ENCODE data around the gene ZNF562. TPM values are rescaled to one million over a fixed set of nuclear protein-coding genes. Genes with fewer than 3 reads are reported as not detected.

The ZNF562 gene
- polyA plus RNA-seq, 2 of the 4 experiments (the other 2 are of a cell fraction): 8.5 to 16.1 TPM

DNA sequence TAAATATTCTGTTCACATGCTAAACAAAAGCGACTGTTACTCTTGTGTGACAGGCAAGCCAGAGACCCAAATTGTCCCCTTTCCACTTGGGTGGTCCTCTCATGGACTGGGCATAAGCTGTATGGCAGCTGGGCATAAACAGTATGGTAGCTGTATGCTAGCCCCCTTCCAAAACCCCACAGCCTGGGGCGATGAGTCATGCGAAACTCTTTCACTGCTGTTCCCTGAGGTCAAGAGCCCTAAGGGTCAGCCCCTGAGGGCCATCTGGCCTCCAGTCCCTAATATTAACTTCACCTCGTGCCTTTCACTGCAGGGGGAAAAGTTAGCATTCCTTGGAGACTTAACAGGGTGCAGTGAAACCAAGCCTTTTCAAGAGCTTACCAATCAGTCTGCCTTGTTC, 45.6 kb upstream of the ZNF562 start:
- WGBS (ENCODE audit: missing lambda C conversion rate): 21% methylated on average over 4 of the region's 4 CpGs
- Histone ChIP-seq H3K27ac (no peak overlapping the region), H3K4me3 (no peak overlapping the region), H3K9me3 (no peaks in the 10 kb centered on the region; the same call in 2 of the 3 replicates), H3K4me1 (no peaks in the 10 kb centered on the region), H3K4me2 (no peak overlapping the region)
- TF ChIP-seq EHF (CRISPR knock-in tag; IDR thresholded peaks at IDR 0.05) (no peak), FOXS1 (CRISPR knock-in tag; IDR thresholded peaks at IDR 0.05) (no peak)
- ChIA-PET CTCF (no interaction called here), POLR2A (no interaction called here)
- ATAC-seq (no peak), FAIRE-seq (no peak), DNase-seq (ENCODE audit: low read depth in 1 of 2, low spot score in 1 of 2) (no peak)

DNA sequence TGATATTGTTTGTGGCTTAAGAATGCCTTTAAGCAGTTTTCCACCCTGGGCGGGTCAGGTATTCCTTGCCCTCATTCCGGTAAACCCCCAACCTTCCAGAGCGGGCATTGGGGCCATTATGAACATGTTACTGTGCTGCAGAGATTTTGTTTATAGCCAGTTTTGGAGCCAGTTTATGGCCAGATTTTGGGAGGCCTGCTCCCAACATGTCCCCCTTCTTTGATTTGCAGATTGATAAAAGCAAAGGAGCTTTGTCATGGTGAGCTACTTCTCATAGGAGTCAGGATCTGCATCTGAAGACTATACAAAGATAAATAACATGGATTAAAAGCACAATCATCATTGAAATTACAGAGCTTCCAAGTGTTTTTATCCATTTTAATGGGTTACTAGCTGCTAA, 36.9 kb upstream of the ZNF562 start:
- no peak overlapping the region for H3K27ac ChIP-seq
- no peak for DNase-seq (ENCODE audit: low read depth in 1 of 2, low spot score in 1 of 2)
- 0% methylated on average over 3 of the region's 3 CpGs for WGBS (ENCODE audit: missing lambda C conversion rate)
- no peak overlapping the region for H3K4me2 ChIP-seq
- no peak overlapping the region for H3K4me3 ChIP-seq
- H3K4me1 ChIP-seq: no peaks in the 10 kb centered on the region
- ChIA-PET POLR2A (no interaction called here), CTCF (no interaction called here)
- TF ChIP-seq JUN (IDR thresholded peaks at IDR 0.05): no peak
- TF ChIP-seq KDM1A (IDR thresholded peaks at IDR 0.05; ENCODE audit: low read depth): no peak
- TF ChIP-seq RCOR1 (IDR thresholded peaks at IDR 0.05; ENCODE audit: low read depth, low read length): no peak
- TF ChIP-seq, protein P1, sequence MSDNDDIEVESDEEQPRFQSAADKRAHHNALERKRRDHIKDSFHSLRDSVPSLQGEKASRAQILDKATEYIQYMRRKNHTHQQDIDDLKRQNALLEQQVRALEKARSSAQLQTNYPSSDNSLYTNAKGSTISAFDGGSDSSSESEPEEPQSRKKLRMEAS (IDR thresholded peaks at IDR 0.05): no peak
- TF ChIP-seq, protein P2, sequence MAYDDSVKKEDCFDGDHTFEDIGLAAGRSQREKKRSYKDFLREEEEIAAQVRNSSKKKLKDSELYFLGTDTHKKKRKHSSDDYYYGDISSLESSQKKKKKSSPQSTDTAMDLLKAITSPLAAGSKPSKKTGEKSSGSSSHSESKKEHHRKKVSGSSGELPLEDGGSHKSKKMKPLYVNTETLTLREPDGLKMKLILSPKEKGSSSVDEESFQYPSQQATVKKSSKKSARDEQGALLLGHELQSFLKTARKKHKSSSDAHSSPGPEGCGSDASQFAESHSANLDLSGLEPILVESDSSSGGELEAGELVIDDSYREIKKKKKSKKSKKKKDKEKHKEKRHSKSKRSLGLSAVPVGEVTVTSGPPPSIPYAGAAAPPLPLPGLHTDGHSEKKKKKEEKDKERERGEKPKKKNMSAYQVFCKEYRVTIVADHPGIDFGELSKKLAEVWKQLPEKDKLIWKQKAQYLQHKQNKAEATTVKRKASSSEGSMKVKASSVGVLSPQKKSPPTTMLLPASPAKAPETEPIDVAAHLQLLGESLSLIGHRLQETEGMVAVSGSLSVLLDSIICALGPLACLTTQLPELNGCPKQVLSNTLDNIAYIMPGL (CRISPR knock-in tag; IDR thresholded peaks at IDR 0.05; ENCODE audit: borderline replicate concordance): no peak
- no peak for TF ChIP-seq RNF2 (IDR thresholded peaks at IDR 0.05; ENCODE audit: borderline replicate concordance, low read depth)
- TF ChIP-seq, protein P3, sequence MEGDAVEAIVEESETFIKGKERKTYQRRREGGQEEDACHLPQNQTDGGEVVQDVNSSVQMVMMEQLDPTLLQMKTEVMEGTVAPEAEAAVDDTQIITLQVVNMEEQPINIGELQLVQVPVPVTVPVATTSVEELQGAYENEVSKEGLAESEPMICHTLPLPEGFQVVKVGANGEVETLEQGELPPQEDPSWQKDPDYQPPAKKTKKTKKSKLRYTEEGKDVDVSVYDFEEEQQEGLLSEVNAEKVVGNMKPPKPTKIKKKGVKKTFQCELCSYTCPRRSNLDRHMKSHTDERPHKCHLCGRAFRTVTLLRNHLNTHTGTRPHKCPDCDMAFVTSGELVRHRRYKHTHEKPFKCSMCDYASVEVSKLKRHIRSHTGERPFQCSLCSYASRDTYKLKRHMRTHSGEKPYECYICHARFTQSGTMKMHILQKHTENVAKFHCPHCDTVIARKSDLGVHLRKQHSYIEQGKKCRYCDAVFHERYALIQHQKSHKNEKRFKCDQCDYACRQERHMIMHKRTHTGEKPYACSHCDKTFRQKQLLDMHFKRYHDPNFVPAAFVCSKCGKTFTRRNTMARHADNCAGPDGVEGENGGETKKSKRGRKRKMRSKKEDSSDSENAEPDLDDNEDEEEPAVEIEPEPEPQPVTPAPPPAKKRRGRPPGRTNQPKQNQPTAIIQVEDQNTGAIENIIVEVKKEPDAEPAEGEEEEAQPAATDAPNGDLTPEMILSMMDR (IDR thresholded peaks at IDR 0.05): no peak
- TF ChIP-seq MYC (IDR thresholded peaks at IDR 0.05; ENCODE audit: borderline replicate concordance, low read length): no peak
- ATAC-seq: no peak
- no peak for FAIRE-seq
- no peaks in the 10 kb centered on the region for H3K9me3 ChIP-seq

DNA sequence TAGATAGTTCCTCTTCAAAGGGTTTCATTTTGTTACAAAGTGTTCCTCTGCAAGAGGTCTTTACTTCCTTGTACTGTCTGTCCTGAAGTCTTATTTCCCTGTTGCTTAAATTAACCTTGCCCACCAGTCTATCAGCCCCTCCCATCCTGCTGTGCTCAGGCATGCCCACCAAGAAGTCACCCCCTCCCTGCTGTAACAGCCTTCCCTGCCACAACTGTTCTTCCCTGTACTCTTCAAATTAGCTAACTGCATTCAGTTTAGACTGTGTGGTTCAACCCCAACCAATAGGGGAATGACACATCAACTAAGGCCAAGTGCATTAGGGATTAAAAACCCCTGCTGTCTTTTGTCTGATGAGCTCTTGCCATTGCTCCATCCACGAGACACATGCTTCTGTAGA, 34.4 kb upstream of the ZNF562 start:
- no peak overlapping the region for H3K4me3 ChIP-seq
- DNase-seq (ENCODE audit: low read depth in 1 of 2, low spot score in 1 of 2) (no peak), ATAC-seq (no peak), FAIRE-seq (no peak)
- no peaks in the 10 kb centered on the region for H3K9me3 ChIP-seq
- H3K4me2 ChIP-seq: no peak overlapping the region
- H3K4me1 ChIP-seq: no peaks in the 10 kb centered on the region
- ChIA-PET POLR2A (interaction anchor here (0.5 kb wide), 1 partner anchor 90 kb away, joined by 6 read pairs; no protein-coding TSS in a partner anchor), CTCF (no interaction called here)
- 0% methylated on average over 1 of the region's 1 CpG for WGBS (ENCODE audit: missing lambda C conversion rate)
- H3K27ac ChIP-seq: no peak overlapping the region
- TF ChIP-seq ZNF302 (CRISPR knock-in tag; IDR thresholded peaks at IDR 0.05): no peak
- no peak for TF ChIP-seq FOSL2 (IDR thresholded peaks at IDR 0.05)
- TF ChIP-seq FOSL2 (CRISPR knock-in tag; IDR thresholded peaks at IDR 0.05): no peak
- TF ChIP-seq KDM1A (IDR thresholded peaks at IDR 0.05; ENCODE audit: low read depth): no peak
- TF ChIP-seq KDM5A (IDR thresholded peaks at IDR 0.05): no peak
- TF ChIP-seq, protein P4, sequence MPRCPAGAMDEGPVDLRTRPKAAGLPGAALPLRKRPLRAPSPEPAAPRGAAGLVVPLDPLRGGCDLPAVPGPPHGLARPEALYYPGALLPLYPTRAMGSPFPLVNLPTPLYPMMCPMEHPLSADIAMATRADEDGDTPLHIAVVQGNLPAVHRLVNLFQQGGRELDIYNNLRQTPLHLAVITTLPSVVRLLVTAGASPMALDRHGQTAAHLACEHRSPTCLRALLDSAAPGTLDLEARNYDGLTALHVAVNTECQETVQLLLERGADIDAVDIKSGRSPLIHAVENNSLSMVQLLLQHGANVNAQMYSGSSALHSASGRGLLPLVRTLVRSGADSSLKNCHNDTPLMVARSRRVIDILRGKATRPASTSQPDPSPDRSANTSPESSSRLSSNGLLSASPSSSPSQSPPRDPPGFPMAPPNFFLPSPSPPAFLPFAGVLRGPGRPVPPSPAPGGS (IDR thresholded peaks at IDR 0.05): no peak
- TF ChIP-seq CEBPB (IDR thresholded peaks at IDR 0.05): no peak
- TF ChIP-seq, protein P5, sequence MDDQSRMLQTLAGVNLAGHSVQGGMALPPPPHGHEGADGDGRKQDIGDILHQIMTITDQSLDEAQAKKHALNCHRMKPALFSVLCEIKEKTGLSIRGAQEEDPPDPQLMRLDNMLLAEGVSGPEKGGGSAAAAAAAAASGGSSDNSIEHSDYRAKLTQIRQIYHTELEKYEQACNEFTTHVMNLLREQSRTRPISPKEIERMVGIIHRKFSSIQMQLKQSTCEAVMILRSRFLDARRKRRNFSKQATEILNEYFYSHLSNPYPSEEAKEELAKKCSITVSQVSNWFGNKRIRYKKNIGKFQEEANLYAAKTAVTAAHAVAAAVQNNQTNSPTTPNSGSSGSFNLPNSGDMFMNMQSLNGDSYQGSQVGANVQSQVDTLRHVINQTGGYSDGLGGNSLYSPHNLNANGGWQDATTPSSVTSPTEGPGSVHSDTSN (IDR thresholded peaks at IDR 0.05): no peak
- TF ChIP-seq MAFK (IDR thresholded peaks at IDR 0.05; ENCODE audit: partially characterized antibody): no peak
- TF ChIP-seq, protein P6, sequence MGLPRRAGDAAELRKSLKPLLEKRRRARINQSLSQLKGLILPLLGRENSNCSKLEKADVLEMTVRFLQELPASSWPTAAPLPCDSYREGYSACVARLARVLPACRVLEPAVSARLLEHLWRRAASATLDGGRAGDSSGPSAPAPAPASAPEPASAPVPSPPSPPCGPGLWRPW (IDR thresholded peaks at IDR 0.05): no peak
- TF ChIP-seq, protein P7, sequence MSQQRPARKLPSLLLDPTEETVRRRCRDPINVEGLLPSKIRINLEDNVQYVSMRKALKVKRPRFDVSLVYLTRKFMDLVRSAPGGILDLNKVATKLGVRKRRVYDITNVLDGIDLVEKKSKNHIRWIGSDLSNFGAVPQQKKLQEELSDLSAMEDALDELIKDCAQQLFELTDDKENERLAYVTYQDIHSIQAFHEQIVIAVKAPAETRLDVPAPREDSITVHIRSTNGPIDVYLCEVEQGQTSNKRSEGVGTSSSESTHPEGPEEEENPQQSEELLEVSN (IDR thresholded peaks at IDR 0.05; ENCODE audit: borderline replicate concordance, low read depth): no peak
- no peak for TF ChIP-seq RARB (CRISPR knock-in tag; IDR thresholded peaks at IDR 0.05)
- TF ChIP-seq, protein P8, sequence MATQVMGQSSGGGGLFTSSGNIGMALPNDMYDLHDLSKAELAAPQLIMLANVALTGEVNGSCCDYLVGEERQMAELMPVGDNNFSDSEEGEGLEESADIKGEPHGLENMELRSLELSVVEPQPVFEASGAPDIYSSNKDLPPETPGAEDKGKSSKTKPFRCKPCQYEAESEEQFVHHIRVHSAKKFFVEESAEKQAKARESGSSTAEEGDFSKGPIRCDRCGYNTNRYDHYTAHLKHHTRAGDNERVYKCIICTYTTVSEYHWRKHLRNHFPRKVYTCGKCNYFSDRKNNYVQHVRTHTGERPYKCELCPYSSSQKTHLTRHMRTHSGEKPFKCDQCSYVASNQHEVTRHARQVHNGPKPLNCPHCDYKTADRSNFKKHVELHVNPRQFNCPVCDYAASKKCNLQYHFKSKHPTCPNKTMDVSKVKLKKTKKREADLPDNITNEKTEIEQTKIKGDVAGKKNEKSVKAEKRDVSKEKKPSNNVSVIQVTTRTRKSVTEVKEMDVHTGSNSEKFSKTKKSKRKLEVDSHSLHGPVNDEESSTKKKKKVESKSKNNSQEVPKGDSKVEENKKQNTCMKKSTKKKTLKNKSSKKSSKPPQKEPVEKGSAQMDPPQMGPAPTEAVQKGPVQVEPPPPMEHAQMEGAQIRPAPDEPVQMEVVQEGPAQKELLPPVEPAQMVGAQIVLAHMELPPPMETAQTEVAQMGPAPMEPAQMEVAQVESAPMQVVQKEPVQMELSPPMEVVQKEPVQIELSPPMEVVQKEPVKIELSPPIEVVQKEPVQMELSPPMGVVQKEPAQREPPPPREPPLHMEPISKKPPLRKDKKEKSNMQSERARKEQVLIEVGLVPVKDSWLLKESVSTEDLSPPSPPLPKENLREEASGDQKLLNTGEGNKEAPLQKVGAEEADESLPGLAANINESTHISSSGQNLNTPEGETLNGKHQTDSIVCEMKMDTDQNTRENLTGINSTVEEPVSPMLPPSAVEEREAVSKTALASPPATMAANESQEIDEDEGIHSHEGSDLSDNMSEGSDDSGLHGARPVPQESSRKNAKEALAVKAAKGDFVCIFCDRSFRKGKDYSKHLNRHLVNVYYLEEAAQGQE (IDR thresholded peaks at IDR 0.05): no peak
- no peak for TF ChIP-seq RFX5 (IDR thresholded peaks at IDR 0.05)
- no peak for TF ChIP-seq FOSB (CRISPR knock-in tag; IDR thresholded peaks at IDR 0.05)
- no peak for TF ChIP-seq NFE2L2 (conservative IDR thresholded peaks at IDR 0.05; ENCODE audit: low read length)
